Measurements from ENCODE around the gene DLG3.

DLG3 gene

GRCh38 chrX:70437921-70438665 lies 6.5 kb upstream of the DLG3 start:
- DNase-seq, result no peak

- no peak for DNase-seq
These were observed 5.6 kb upstream of the DLG3 start for GRCh38 chrX:70439016-70439415.

- DNase-seq, result no peak
These were observed 2.4 kb upstream of the DLG3 start for GRCh38 chrX:70442224-70442623.

- DNase-seq, result no peak
These were observed 466 bp downstream of the DLG3 start for GRCh38 chrX:70444946-70445656.

- DNase-seq, result no peak
These were observed 1.3 kb downstream of the DLG3 start for GRCh38 chrX:70445951-70446350.

GRCh38 chrX:70446380-70447350 lies 2.0 kb downstream of the DLG3 start:
- DNase-seq, result no peak

- DNase-seq, result no peak
These were observed 4.9 kb downstream of the DLG3 start for GRCh38 chrX:70449457-70449966.

- DNase-seq, result no peak
These were observed 7.6 kb downstream of the DLG3 start for GRCh38 chrX:70452143-70452733.

GRCh38 chrX:70453024-70453618 lies 8.5 kb downstream of the DLG3 start:
- no peak for DNase-seq

- DNase-seq, result no peak
These were observed 10.1 kb downstream of the DLG3 start for GRCh38 chrX:70454441-70455365.

- no peak for DNase-seq
These were observed 10.9 kb downstream of the DLG3 start for GRCh38 chrX:70455366-70456202.

GRCh38 chrX:70456256-70456655 lies 11.6 kb downstream of the DLG3 start:
- no peak for DNase-seq

GRCh38 chrX:70461026-70461425 lies 16.4 kb downstream of the DLG3 start:
- DNase-seq, result no peak

- no peak for DNase-seq
These were observed 19.4 kb downstream of the DLG3 start for GRCh38 chrX:70464051-70464450.

- DNase-seq, result no peak
These were observed 22.3 kb downstream of the DLG3 start for GRCh38 chrX:70466968-70467367.

GRCh38 chrX:70468709-70469108 lies 24.1 kb downstream of the DLG3 start:
- no peak for DNase-seq

GRCh38 chrX:70470850-70471289 lies 26.2 kb downstream of the DLG3 start:
- no peak for DNase-seq

GRCh38 chrX:70476166-70476933 lies 31.7 kb downstream of the DLG3 start:
- DNase-seq, result no peak

Measured in 8988T (cell line).